ENCODE data around the gene IAPP.
"Not testable (repeated sequence)": the region's sequence is repeated elsewhere in the genome, so short reads cannot be mapped to it uniquely, and the experiment has no call there.

Gene IAPP

GRCh38 chr12:21381320-21381719 is 8.6 kb downstream of the IAPP start:
- not testable (repeated sequence) for DNase-seq

GRCh38 chr12:21384261-21384660 is 11.6 kb downstream of the IAPP start:
- no peak for DNase-seq

GRCh38 chr12:21387174-21387573 is 14.5 kb downstream of the IAPP start:
- no peak for DNase-seq

GRCh38 chr12:21392384-21392783 is 19.7 kb downstream of the IAPP start:
- DNase-seq, result no peak

- DNase-seq, result not testable (repeated sequence)
These were observed 22.3 kb downstream of the IAPP start for GRCh38 chr12:21394828-21395626.

GRCh38 chr12:21413369-21414277 is 40.9 kb downstream of the IAPP start:
- DNase-seq, result no peak

- no peak for DNase-seq
These were observed 43.9 kb downstream of the IAPP start for GRCh38 chr12:21416511-21417121.

GRCh38 chr12:21418398-21418797 is 45.7 kb downstream of the IAPP start:
- DNase-seq, result not testable (repeated sequence)

- not testable (repeated sequence) for DNase-seq
These were observed 46.5 kb downstream of the IAPP start for GRCh38 chr12:21419009-21419699.

GRCh38 chr12:21428241-21428640 is 55.5 kb downstream of the IAPP start:
- DNase-seq, result no peak

Measured in inflammatory macrophage (primary cell).